Measurements from ENCODE around the gene B3GAT1.

DNA sequence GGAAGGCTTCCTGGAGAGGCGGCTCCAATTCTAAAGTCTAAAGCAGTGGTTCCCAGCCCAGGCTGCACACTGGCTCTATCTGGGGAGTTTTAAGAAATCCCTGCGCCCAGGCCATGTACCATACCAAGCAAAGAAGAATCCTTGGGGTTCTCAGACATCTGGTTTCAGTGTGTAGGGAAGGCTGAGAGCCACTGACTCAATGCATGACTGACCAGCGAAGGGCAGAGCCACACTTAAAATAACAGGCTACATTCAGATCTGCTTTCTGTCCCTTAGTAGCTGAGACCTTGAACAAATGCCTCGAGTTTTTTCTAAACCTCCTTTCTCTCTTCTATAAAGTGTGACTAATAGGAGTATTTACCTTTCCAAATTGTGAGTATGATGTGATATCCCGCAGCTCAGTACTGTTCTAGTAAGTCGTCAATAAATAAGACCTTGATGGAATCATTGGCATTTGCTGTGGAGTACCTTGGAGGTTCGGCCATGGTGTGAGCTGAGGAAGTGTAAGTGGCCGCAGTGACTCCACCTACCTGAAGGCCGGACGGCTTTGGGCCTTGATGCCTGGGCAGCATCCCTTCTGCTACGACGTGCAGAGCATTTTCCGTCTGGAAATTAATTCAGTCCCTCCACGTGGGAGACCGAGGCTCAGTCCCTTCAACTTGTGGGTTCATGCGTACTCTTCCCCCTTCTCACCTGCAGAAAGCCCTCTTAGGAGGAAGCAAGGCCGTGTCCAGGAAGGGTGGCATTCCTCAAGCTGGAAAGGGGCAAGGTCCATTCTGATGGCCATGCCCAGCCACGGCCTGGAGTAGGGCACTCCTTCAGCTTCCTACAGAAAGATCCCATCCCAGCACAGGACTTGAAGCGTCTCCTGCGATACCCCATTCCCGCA is 55.1 kb downstream of the B3GAT1 start:
- no peak for TF ChIP-seq POLR2AphosphoS5 (IDR thresholded peaks at IDR 0.05)
- TF ChIP-seq, protein P1, sequence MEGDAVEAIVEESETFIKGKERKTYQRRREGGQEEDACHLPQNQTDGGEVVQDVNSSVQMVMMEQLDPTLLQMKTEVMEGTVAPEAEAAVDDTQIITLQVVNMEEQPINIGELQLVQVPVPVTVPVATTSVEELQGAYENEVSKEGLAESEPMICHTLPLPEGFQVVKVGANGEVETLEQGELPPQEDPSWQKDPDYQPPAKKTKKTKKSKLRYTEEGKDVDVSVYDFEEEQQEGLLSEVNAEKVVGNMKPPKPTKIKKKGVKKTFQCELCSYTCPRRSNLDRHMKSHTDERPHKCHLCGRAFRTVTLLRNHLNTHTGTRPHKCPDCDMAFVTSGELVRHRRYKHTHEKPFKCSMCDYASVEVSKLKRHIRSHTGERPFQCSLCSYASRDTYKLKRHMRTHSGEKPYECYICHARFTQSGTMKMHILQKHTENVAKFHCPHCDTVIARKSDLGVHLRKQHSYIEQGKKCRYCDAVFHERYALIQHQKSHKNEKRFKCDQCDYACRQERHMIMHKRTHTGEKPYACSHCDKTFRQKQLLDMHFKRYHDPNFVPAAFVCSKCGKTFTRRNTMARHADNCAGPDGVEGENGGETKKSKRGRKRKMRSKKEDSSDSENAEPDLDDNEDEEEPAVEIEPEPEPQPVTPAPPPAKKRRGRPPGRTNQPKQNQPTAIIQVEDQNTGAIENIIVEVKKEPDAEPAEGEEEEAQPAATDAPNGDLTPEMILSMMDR (IDR thresholded peaks at IDR 0.05): no peak
- no peak for TF ChIP-seq POLR2A (IDR thresholded peaks at IDR 0.05)
- TF ChIP-seq EP300 (IDR thresholded peaks at IDR 0.05): no peak
